PC-9 (cell line): ENCODE measurements around the gene ERCC5. TPM values are rescaled to one million over a fixed set of nuclear protein-coding genes. Genes with fewer than 3 reads are reported as not detected.

ENCODE experiments used
- BruUV-seq: library from RNA; stranded (reverse); fragments of 400-500 nt; replicated peaks from 2 replicates; lab custom pipeline; 2021; lab: Mats Ljungman, UMichigan
- CTCF ChIA-PET: fragments of 300-600 bp; sonication (Branson Sonifier 250); formaldehyde crosslinking; loops from one replicate; lab custom pipeline; 2022; ENCODE audit warnings: antibody characterized with exemption; lab: Charles Lee
- POLR2A ChIA-PET: fragments of 300-600 bp; sonication (Branson Sonifier 250); formaldehyde crosslinking; loops from one replicate; lab custom pipeline; 2022; ENCODE audit warnings: antibody characterized with exemption; ENCODE audit not compliant: unreplicated experiment; lab: Charles Lee
- DNase-seq, 2 experiments: peaks; one replicate each; pipeline versions ENCODE4 v3.0.0 to v3.0.0-alpha.2; 2015 to 2022; ENCODE audit warnings: mixed read lengths in 1 of 2
- H2AFZ ChIP-seq: fragments of 200-600 bp; sonication (generic); 2 replicates; pipeline ENCODE4 v1.8.1; 2017; ENCODE audit warnings: antibody characterized with exemption
- H3F3A ChIP-seq: fragments of 200-600 bp; sonication (generic); 2 replicates; pipeline ENCODE4 v1.8.1; 2017; ENCODE audit warnings: antibody characterized with exemption, mild to moderate bottlenecking, low read depth; ENCODE audit not compliant: insufficient read depth
- H3K27ac ChIP-seq: fragments of 200-600 bp; sonication (generic); 2 replicates; pipeline ENCODE4 v1.6.1; 2016; ENCODE audit warnings: mixed run types
- H3K27me3 ChIP-seq: fragments of 200-600 bp; sonication (generic); 2 replicates; pipeline ENCODE4 v1.6.1; 2016; ENCODE audit warnings: low read depth, mixed run types; ENCODE audit not compliant: insufficient read depth
- H3K36me3 ChIP-seq: fragments of 200-600 bp; sonication (generic); 2 replicates; pipeline ENCODE4 v1.6.1; 2016; ENCODE audit warnings: low read depth, mixed run types
- H3K4me1 ChIP-seq: fragments of 200-600 bp; sonication (generic); replicated peaks from 2 replicates; pipeline ENCODE4 v1.6.1; 2016; ENCODE audit warnings: mixed run types; ENCODE audit not compliant: insufficient read depth
- H3K4me2 ChIP-seq: fragments of 200-600 bp; sonication (generic); 2 replicates; pipeline ENCODE4 v1.6.1; 2017; ENCODE audit warnings: mixed run types
- H3K4me3 ChIP-seq: fragments of 200-600 bp; sonication (generic); 2 replicates; pipeline ENCODE4 v1.6.1; 2016; ENCODE audit warnings: mixed run types
- H3K79me2 ChIP-seq: fragments of 200-600 bp; sonication (generic); 2 replicates; pipeline ENCODE4 v1.6.1; 2017; ENCODE audit warnings: low read depth, mixed run types
- H3K9me2 ChIP-seq: fragments of 200-600 bp; sonication (generic); 2 replicates; pipeline ENCODE4 v1.8.1; 2017; ENCODE audit warnings: mild to moderate bottlenecking; ENCODE audit not compliant: insufficient read depth
- H3K9me3 ChIP-seq: fragments of 200-600 bp; sonication (generic); 2 replicates; pipeline ENCODE4 v1.8.1; 2016; ENCODE audit warnings: low read depth; ENCODE audit not compliant: insufficient read depth
- H4K20me1 ChIP-seq: fragments of 200-600 bp; sonication (generic); 2 replicates; pipeline ENCODE4 v1.8.1; 2017; ENCODE audit not compliant: insufficient read depth
- CTCF ChIP-seq: fragments of 200-600 bp; sonication (generic); conservative IDR thresholded peaks from 2 replicates; pipeline ENCODE4 v1.6.1; 2017; ENCODE audit warnings: mixed run types, antibody characterized with exemption, mild to moderate bottlenecking, moderate library complexity
- EZH2 ChIP-seq: fragments of 200-600 bp; sonication (generic); IDR thresholded peaks from 2 replicates; pipeline ENCODE4 v1.8.0; 2017; ENCODE audit warnings: antibody characterized with exemption, low read depth
- intact Hi-C: fragments of 100-400 bp; cut with micrococcal nuclease; formaldehyde crosslinking; loops from one replicate; pipeline ENCODE4 v1.10.0; 2022; ENCODE audit not compliant: unreplicated experiment
- total RNA-seq: library from RNA; stranded (reverse); gene quantifications from 2 replicates; pipeline ENCODE4 v1.2.3, GENCODE V29; 2021

Gene ERCC5
- total RNA-seq, 1 experiment from 2014 or later: 33.9 TPM

GRCh38 chr13:102863590-102863989 lies 17.8 kb downstream of the ERCC5 start:
- Histone ChIP-seq H3K27ac (no peak overlapping the region), H4K20me1 (no peaks in the 10 kb centered on the region; the same call in 1 of the 2 replicates), H3K4me1 (no peaks in the 10 kb centered on the region), H3K4me2 (no peak overlapping the region), H3K36me3 (peaks cover 61% of the 10 kb centered on the region), H3K27me3 (no peaks in the 10 kb centered on the region), H3K9me2 (no peaks in the 10 kb centered on the region), H3K79me2 (no peaks in the 10 kb centered on the region), H3F3A (0 out of 2 replicates have a peak, but pooled peaks cover 5% of the 10 kb centered on the region), H3K9me3 (no peaks in the 10 kb centered on the region), H3K4me3 (no peak overlapping the region), H2AFZ (no peak overlapping the region)
- DNase-seq: no peak
- intact Hi-C loops: no loop called here
- ChIA-PET CTCF (no interaction called here), POLR2A (no interaction called here)
- BruUV-seq: no TSS peak
- TF ChIP-seq EZH2 (no peak), CTCF (no peak)

GRCh38 chr13:102868366-102868936 lies 22.6 kb downstream of the ERCC5 start:
- CTCF ChIA-PET: no interaction called here
- H3F3A ChIP-seq: peaks cover 9% of the 10 kb centered on the region; the same call in 1 of the 2 replicates
- no peak overlapping the region for H3K27ac ChIP-seq
- H3K27me3 ChIP-seq: no peaks in the 10 kb centered on the region
- no peaks in the 10 kb centered on the region for H3K9me2 ChIP-seq
- peaks cover 8% of the 10 kb centered on the region for H3K4me1 ChIP-seq
- no peak overlapping the region for H2AFZ ChIP-seq
- H4K20me1 ChIP-seq: peaks cover 9% of the 10 kb centered on the region
- no peak for DNase-seq
- H3K36me3 ChIP-seq: peaks cover 50% of the 10 kb centered on the region
- no peak overlapping the region for H3K4me3 ChIP-seq
- no peak for TF ChIP-seq CTCF
- no peak for TF ChIP-seq EZH2
- H3K79me2 ChIP-seq: peaks cover 7% of the 10 kb centered on the region; the same call in 1 of the 2 replicates
- no TSS peak for BruUV-seq
- POLR2A ChIA-PET: interaction anchor here (0.5 kb wide), 1 partner anchor 1181 kb away, joined by 4 read pairs; no protein-coding TSS in a partner anchor
- intact Hi-C loops: no loop called here
- no peak overlapping the region for H3K4me2 ChIP-seq
- no peaks in the 10 kb centered on the region for H3K9me3 ChIP-seq

GRCh38 chr13:102869948-102870676 lies 24.3 kb downstream of the ERCC5 start:
- no peaks in the 10 kb centered on the region for H3K9me3 ChIP-seq
- no peak overlapping the region for H3K27ac ChIP-seq
- BruUV-seq: no TSS peak
- DNase-seq: no peak
- no peaks in the 10 kb centered on the region for H3K9me2 ChIP-seq
- peaks cover 9% of the 10 kb centered on the region; the same call in 1 of the 2 replicates for H3F3A ChIP-seq
- H3K79me2 ChIP-seq: peaks cover 7% of the 10 kb centered on the region; the same call in 1 of the 2 replicates
- H4K20me1 ChIP-seq: peaks cover 9% of the 10 kb centered on the region
- POLR2A ChIA-PET: interaction anchor here (0.5 kb wide), 1 partner anchor 911 kb away, joined by 3 read pairs; no protein-coding TSS in a partner anchor
- H3K4me1 ChIP-seq: peaks cover 8% of the 10 kb centered on the region
- H3K4me2 ChIP-seq: no peak overlapping the region
- H3K27me3 ChIP-seq: no peaks in the 10 kb centered on the region
- CTCF ChIA-PET: interaction anchor here (0.7 kb wide), 1 partner anchor 1285 kb away, joined by 3 read pairs; no protein-coding TSS in a partner anchor
- no peak for TF ChIP-seq EZH2
- TF ChIP-seq CTCF: no peak
- H3K36me3 ChIP-seq: peaks cover 58% of the 10 kb centered on the region
- intact Hi-C loops: no loop called here
- no peak overlapping the region for H3K4me3 ChIP-seq
- H2AFZ ChIP-seq: no peak overlapping the region
